Measurements from ENCODE around the gene PCNP.
"Not testable (repeated sequence)": the region's sequence is repeated elsewhere in the genome, so short reads cannot be mapped to it uniquely, and the experiment has no call there.

The PCNP gene

GRCh38 chr3:101573449-101574387, at the start of gene PCNP:
Gene PCNP, plus strand, starts transcription at chr3:101574180. Its CDS starts 36 bp downstream, at chr3:101574216.
- peak; percentile 99 for DNase-seq

GRCh38 chr3:101527441-101527840, 46.5 kb upstream of the PCNP start:
- DNase-seq: no peak

GRCh38 chr3:101527906-101528305, 46.1 kb upstream of the PCNP start:
- DNase-seq: no peak

- no peak for DNase-seq
These were observed 43.9 kb upstream of the PCNP start for GRCh38 chr3:101529816-101530685.

GRCh38 chr3:101530686-101531047, 43.3 kb upstream of the PCNP start:
- no peak for DNase-seq

GRCh38 chr3:101531473-101532086, 42.4 kb upstream of the PCNP start:
- no peak for DNase-seq

- DNase-seq: no peak
These were observed 41.0 kb upstream of the PCNP start for GRCh38 chr3:101532783-101533602.

- DNase-seq: peak; percentile 7
These were observed 40.4 kb upstream of the PCNP start for GRCh38 chr3:101533603-101533968.

- DNase-seq: no peak
These were observed 38.8 kb upstream of the PCNP start for GRCh38 chr3:101535221-101535620.

GRCh38 chr3:101536266-101536665, 37.7 kb upstream of the PCNP start:
- DNase-seq: no peak

- not testable (repeated sequence) for DNase-seq
These were observed 37.0 kb upstream of the PCNP start for GRCh38 chr3:101536955-101537354.

- DNase-seq: no peak
These were observed 31.0 kb upstream of the PCNP start for GRCh38 chr3:101542957-101543356.

GRCh38 chr3:101544161-101544850, 29.7 kb upstream of the PCNP start:
- DNase-seq: no peak

- DNase-seq: no peak
These were observed 25.4 kb upstream of the PCNP start for GRCh38 chr3:101548527-101549105.

GRCh38 chr3:101549473-101549872, 24.5 kb upstream of the PCNP start:
- no peak for DNase-seq

- DNase-seq: not testable (repeated sequence)
These were observed 22.5 kb upstream of the PCNP start for GRCh38 chr3:101551359-101552081.

GRCh38 chr3:101553381-101553780, 20.6 kb upstream of the PCNP start:
- not testable (repeated sequence) for DNase-seq

GRCh38 chr3:101556064-101556463, 17.9 kb upstream of the PCNP start:
- DNase-seq: no peak

- peak; percentile 93 for DNase-seq
These were observed 12.2 kb upstream of the PCNP start, which contains the start of gene TRMT10C for GRCh38 chr3:101561630-101562328. Gene TRMT10C, plus strand, starts transcription at chr3:101561868. Its CDS starts 2,914 bp downstream, at chr3:101564782.

Measured in fibroblast of skin of right biceps (primary cell).